GM12801 (cell line): ENCODE measurements around the gene OR52H1.

Experiments used
- TF ChIP-seq, protein P1 (sequence below): IDR thresholded peaks from one replicate; pipeline ENCODE4 v1.5.1; 2011; ENCODE audit warnings: control low read depth; ENCODE audit not compliant: insufficient read length; ENCODE audit errors: extremely low read depth

The OR52H1 gene

GRCh38 chr11:5531053-5531831 lies 17.1 kb downstream of the OR52H1 start:
- TF ChIP-seq, protein P1, sequence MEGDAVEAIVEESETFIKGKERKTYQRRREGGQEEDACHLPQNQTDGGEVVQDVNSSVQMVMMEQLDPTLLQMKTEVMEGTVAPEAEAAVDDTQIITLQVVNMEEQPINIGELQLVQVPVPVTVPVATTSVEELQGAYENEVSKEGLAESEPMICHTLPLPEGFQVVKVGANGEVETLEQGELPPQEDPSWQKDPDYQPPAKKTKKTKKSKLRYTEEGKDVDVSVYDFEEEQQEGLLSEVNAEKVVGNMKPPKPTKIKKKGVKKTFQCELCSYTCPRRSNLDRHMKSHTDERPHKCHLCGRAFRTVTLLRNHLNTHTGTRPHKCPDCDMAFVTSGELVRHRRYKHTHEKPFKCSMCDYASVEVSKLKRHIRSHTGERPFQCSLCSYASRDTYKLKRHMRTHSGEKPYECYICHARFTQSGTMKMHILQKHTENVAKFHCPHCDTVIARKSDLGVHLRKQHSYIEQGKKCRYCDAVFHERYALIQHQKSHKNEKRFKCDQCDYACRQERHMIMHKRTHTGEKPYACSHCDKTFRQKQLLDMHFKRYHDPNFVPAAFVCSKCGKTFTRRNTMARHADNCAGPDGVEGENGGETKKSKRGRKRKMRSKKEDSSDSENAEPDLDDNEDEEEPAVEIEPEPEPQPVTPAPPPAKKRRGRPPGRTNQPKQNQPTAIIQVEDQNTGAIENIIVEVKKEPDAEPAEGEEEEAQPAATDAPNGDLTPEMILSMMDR: no peak

DNA sequence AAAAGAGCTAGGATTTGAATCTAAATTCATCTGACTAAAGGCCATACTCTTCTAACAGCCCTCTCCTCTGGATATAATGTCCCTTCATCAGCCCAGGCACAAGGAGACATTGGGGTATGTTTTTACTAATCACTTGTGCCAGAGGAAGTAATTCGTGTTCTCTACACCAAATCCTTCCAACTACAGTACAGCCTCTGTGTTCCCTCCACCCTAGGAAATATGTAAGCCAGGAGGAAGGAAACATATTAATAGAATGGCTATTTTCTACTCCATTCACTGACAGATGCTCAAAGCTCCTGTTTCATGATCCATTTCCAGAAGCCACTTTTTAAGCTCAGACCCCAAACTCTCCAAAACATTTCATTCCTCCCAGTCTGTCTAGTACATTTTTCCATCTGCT lies 19.8 kb downstream of the OR52H1 start:
- TF ChIP-seq, protein P1: no peak

- TF ChIP-seq, protein P1: no peak
These were observed 20.6 kb downstream of the OR52H1 start for GRCh38 chr11:5527716-5528115.

- TF ChIP-seq, protein P1: no peak
These were observed 23.6 kb downstream of the OR52H1 start for GRCh38 chr11:5524756-5525155.

- TF ChIP-seq, protein P1: no peak
These were observed 26.0 kb downstream of the OR52H1 start for GRCh38 chr11:5522308-5522707.

- TF ChIP-seq, protein P1: no peak
These were observed 26.8 kb downstream of the OR52H1 start for GRCh38 chr11:5521540-5521939.

DNA sequence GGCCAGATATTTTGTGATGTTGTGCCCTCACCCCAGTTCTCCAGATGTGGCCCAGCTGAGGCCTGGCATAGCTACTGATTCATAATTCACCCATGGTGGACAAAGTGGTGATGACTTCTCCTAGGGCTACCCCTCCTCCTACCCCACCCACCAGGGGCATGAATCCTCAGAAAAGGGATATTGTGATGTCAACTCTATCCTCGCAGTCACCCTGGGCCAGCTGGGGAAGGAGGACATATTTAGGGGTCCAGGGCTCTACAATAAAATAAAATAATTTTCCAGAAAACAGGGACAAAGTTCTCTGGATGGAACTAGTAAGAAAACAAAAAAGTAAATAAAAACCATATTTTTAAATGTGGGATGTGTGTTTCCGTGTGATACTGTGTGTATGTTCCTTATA lies 31.7 kb downstream of the OR52H1 start, which contains the start of gene UBQLNL:
Gene UBQLNL, minus strand, starts transcription at position 101 of the 400 bp plus-strand sequence. CDS start 258 bp downstream, outside the sequence.
- TF ChIP-seq, protein P1: no peak
